DND-41 (cell line): ENCODE data around the gene EGFLAM.

ENCODE experiments used
- ATAC-seq: fragments of 200-7000 bp; cut with Tn5 transposase; 3 replicates; pipeline ENCODE4 v1.9.1; 2021; ENCODE audit warnings: low read depth; ENCODE audit not compliant: insufficient read depth
- DNase-seq: peaks from one replicate; pipeline ENCODE4 v3.0.0-alpha.2; 2020
- H2AFZ ChIP-seq: 2 replicates; pipeline ENCODE4 v1.6.0; 2012; ENCODE audit warnings: low read depth, low read length
- H3K27ac ChIP-seq: 2 replicates; pipeline ENCODE4 v1.5.1; 2012; ENCODE audit warnings: low read length, inconsistent platforms
- H3K27me3 ChIP-seq: fragments of 200-600 bp; sonication (generic); 2 replicates; pipeline ENCODE4 v1.6.0; 2012; ENCODE audit warnings: low read length, mild to moderate bottlenecking, inconsistent platforms; ENCODE audit not compliant: insufficient read depth, poor library complexity
- H3K36me3 ChIP-seq: 2 replicates; pipeline ENCODE4 v1.5.1; 2012; ENCODE audit warnings: low read length, inconsistent platforms; ENCODE audit not compliant: insufficient read depth
- H3K4me1 ChIP-seq: 2 replicates; pipeline ENCODE4 v1.5.1; 2012; ENCODE audit warnings: mild to moderate bottlenecking, low read length; ENCODE audit not compliant: insufficient read depth
- H3K4me2 ChIP-seq: 2 replicates; pipeline ENCODE4 v1.6.0; 2012; ENCODE audit warnings: mild to moderate bottlenecking, moderate library complexity, low read length, inconsistent platforms; ENCODE audit not compliant: insufficient read depth
- H3K4me3 ChIP-seq, 2 experiments: fragments of 200-600 bp in 1 of 2; shearing (Covaris generic) in 1 of 2; 2 replicates each; pipeline ENCODE4 v1.5.1; 2012 to 2016; ENCODE audit warnings: inconsistent platforms in 2 of 2, low read length in 2 of 2, mild to moderate bottlenecking in 2 of 2, low read depth in 1 of 2, moderate library complexity in 1 of 2
- H3K79me2 ChIP-seq: 2 replicates; pipeline ENCODE4 v1.6.0; 2012; ENCODE audit warnings: low read length, inconsistent platforms; ENCODE audit not compliant: insufficient read depth
- H3K9ac ChIP-seq: 2 replicates; pipeline ENCODE4 v1.6.0; 2012; ENCODE audit warnings: low read depth, mild to moderate bottlenecking, inconsistent platforms, low read length, moderate library complexity
- H3K9me3 ChIP-seq: 2 replicates; pipeline ENCODE4 v1.5.1; 2012; ENCODE audit warnings: low read length, moderate library complexity, mild to moderate bottlenecking, inconsistent platforms; ENCODE audit not compliant: insufficient read depth, severe bottlenecking
- H4K20me1 ChIP-seq: 2 replicates; pipeline ENCODE4 v1.6.0; 2012; ENCODE audit warnings: low read length; ENCODE audit not compliant: insufficient read depth
- EZH2 ChIP-seq: IDR thresholded peaks from 3 replicates; pipeline ENCODE4 v1.6.1; 2012; ENCODE audit warnings: borderline replicate concordance, low read depth, mild to moderate bottlenecking, moderate library complexity, low read length, inconsistent platforms; ENCODE audit not compliant: severe bottlenecking
- TF ChIP-seq, protein P1 (sequence below): IDR thresholded peaks from 2 replicates; pipeline ENCODE4 v1.5.1; 2012; ENCODE audit warnings: borderline replicate concordance, low read length, moderate library complexity, mild to moderate bottlenecking; ENCODE audit not compliant: poor library complexity, severe bottlenecking; ENCODE audit errors: extremely low read depth

EGFLAM gene

DNA sequence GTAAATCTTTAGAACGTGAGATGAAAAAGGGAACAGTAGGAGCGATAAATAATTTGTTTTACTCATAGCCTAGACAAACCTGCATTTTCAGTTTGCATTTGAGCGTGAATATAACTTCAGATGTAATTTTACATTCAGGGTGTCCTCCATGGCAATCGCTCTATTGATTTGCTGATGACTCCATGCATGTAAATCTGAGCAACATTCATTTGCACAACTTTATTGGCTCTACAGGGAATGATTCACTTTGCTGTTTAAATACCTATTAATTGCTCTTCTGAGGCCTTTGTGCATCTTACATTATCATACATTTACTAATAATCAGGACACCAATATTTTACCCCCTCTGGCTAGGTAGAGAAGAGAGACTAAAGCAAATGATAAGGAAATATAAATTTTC is 122.2 kb downstream of the EGFLAM start:
- Histone ChIP-seq H3K4me1 (peaks cover 28% of the 10 kb centered on the region), H3K27ac (no peak overlapping the region), H3K79me2 (no peaks in the 10 kb centered on the region), H3K4me2 (no peak overlapping the region), H3K36me3 (no peaks in the 10 kb centered on the region), H3K9ac (no peak overlapping the region), H3K27me3 (no peaks in the 10 kb centered on the region), H3K9me3 (no peaks in the 10 kb centered on the region), H3K4me3 (no peak overlapping the region), H2AFZ (no peak overlapping the region), H4K20me1 (no peaks in the 10 kb centered on the region)
- ATAC-seq (no peak), DNase-seq (no peak)
- no peak for TF ChIP-seq EZH2
- TF ChIP-seq, protein P1, sequence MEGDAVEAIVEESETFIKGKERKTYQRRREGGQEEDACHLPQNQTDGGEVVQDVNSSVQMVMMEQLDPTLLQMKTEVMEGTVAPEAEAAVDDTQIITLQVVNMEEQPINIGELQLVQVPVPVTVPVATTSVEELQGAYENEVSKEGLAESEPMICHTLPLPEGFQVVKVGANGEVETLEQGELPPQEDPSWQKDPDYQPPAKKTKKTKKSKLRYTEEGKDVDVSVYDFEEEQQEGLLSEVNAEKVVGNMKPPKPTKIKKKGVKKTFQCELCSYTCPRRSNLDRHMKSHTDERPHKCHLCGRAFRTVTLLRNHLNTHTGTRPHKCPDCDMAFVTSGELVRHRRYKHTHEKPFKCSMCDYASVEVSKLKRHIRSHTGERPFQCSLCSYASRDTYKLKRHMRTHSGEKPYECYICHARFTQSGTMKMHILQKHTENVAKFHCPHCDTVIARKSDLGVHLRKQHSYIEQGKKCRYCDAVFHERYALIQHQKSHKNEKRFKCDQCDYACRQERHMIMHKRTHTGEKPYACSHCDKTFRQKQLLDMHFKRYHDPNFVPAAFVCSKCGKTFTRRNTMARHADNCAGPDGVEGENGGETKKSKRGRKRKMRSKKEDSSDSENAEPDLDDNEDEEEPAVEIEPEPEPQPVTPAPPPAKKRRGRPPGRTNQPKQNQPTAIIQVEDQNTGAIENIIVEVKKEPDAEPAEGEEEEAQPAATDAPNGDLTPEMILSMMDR: no peak

DNA sequence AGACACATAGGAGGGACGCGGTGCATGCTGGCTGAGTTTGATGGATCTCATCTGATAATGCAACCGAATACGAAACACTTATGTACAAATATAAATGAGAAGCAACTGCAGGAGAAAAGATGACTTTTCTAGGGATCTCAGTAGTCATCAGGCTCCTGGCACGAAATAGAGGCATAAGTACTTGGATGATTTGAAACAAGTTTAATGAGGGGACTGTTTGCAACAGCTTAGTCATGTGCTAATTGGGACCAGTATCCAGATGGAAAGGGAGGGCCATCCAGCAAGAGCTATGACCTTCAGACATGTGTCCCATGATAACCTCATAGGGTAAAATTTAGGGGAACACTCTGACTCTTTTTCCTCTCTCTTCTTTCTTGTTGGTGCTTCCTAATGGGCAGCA is 123.0 kb downstream of the EGFLAM start:
- Histone ChIP-seq H2AFZ (no peak overlapping the region), H3K4me3 (no peak overlapping the region), H3K27me3 (no peaks in the 10 kb centered on the region), H4K20me1 (no peaks in the 10 kb centered on the region), H3K4me1 (peaks cover 20% of the 10 kb centered on the region), H3K27ac (no peak overlapping the region), H3K9ac (no peak overlapping the region), H3K4me2 (no peak overlapping the region), H3K79me2 (no peaks in the 10 kb centered on the region), H3K9me3 (no peaks in the 10 kb centered on the region), H3K36me3 (no peaks in the 10 kb centered on the region)
- no peak for TF ChIP-seq EZH2
- TF ChIP-seq, protein P1: no peak
- DNase-seq: no peak
- ATAC-seq: no peak

DNA sequence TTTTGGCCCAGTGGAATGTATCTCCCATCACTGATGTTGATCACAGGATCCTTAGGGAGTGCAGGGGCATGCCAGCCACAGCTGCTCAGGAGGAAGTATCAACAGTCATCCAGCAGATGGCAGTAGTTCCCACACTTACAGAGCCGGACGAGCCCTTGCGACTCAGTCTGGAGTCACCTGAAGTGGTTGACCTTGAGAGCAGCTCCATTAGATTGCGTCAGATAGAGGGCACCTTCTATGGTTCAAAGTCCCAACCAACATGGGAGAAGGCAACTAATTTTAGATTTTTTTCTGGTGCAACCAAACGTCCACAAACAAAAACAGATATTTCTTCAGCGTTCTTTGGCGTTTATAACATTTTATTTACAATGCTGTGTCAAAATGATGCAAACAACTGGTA is 124.5 kb downstream of the EGFLAM start:
- H3K9ac ChIP-seq: no peak overlapping the region
- H3K79me2 ChIP-seq: no peaks in the 10 kb centered on the region
- H3K9me3 ChIP-seq: no peaks in the 10 kb centered on the region
- H3K27ac ChIP-seq: no peak overlapping the region
- TF ChIP-seq EZH2: no peak
- TF ChIP-seq, protein P1: peak; percentile 93
- H3K4me2 ChIP-seq: no peak overlapping the region
- peaks cover 4% of the 10 kb centered on the region for H3K4me1 ChIP-seq
- H3K4me3 ChIP-seq: no peak overlapping the region
- H4K20me1 ChIP-seq: no peaks in the 10 kb centered on the region
- ATAC-seq (peak; percentile 92), DNase-seq (peak; percentile 72)
- H2AFZ ChIP-seq: no peak overlapping the region
- no peaks in the 10 kb centered on the region for H3K36me3 ChIP-seq
- no peaks in the 10 kb centered on the region for H3K27me3 ChIP-seq

DNA sequence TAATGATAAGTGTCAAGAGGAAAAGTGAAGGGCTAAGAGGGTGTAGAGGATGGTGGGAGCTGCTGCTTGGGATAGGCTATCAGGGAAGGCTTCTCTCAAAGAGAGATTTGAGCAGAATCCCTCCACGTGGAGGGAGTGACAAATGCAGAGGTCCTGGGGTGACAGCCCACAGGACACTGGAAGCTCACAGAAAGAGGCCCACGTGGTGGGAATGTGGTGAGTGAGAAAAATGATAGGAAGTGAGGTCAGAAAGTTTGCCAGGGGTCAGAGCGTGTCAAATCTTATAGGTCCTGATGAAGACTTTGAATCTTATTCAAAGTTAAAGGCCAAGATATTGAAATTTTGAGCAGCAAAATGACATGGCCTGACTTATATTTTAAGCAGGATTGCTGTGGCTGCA is 125.3 kb downstream of the EGFLAM start:
- Histone ChIP-seq H3K4me2 (no peak overlapping the region), H3K27me3 (no peaks in the 10 kb centered on the region), H3K27ac (no peak overlapping the region), H2AFZ (no peak overlapping the region), H3K9ac (no peak overlapping the region), H3K79me2 (no peaks in the 10 kb centered on the region), H3K36me3 (no peaks in the 10 kb centered on the region), H3K4me3 (no peak overlapping the region), H4K20me1 (no peaks in the 10 kb centered on the region), H3K4me1 (no peaks in the 10 kb centered on the region), H3K9me3 (no peaks in the 10 kb centered on the region)
- DNase-seq (no peak), ATAC-seq (no peak)
- TF ChIP-seq EZH2: no peak
- TF ChIP-seq, protein P1: no peak
